ENCODE data around the gene GNB2.

GNB2 gene

DNA sequence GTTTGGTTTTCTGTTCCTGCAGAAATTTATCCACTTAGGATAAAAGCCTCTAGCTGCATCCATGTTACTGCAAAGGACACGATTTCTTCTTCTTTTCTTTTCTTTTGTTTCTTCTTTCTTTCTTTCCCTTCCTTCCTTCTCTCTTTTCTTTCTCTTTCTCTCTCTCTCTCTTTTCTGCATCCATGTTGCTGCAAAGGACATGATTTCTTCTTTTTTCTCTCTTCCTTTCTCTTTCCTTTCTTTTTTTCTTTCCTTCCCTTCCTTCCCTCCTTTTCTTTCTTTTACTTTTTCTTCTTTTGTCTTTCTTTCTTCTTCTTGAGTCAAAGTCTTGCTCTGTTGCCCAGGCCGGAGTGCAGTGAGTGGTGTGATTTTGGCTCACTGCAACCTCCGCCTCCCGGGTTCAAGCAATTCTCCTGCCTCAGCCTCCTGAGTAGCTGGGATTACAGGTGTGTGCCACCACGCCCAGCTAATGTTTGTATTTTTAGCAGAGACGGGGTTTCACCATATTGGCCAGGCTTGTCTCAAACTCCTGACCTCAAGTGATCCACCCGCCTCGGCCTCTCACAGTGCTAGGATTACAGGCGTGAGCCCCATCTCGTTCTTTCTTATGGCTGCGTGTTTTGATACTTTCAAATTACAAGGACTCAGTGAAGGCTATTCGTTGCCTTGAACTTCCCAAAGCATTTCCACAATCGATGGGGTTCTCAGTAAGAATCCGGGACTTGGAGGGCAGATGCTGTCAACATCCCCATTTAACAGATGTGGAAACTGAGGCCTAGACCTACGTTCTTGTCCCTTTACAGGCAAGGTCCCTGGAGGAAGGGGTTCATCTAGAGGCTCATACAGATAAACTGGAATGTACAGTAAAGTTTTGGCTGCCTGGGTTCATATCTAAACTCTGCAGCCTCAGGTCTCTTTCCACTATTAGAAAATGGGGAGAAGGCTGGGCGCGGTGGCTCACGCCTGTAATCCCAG is 1.9 kb upstream of the GNB2 start:
- peaks cover 11% of the 10 kb centered on the region for H3K4me1 ChIP-seq (ENCODE audit: insufficient read depth, low read length, severe bottlenecking)
- no peak overlapping the region for H3K4me2 ChIP-seq (ENCODE audit: low read length)
- no peaks in the 10 kb centered on the region for H3F3A ChIP-seq (ENCODE audit: insufficient read depth, low read length)
- no peaks in the 10 kb centered on the region for H3K9me2 ChIP-seq (ENCODE audit: low read depth, low read length)
- no peak overlapping the region for H3K9ac ChIP-seq (ENCODE audit: low read length)
- H3K27me3 ChIP-seq (ENCODE audit: insufficient read depth, low read length), result no peaks in the 10 kb centered on the region
- no peak overlapping the region for H2AFZ ChIP-seq (ENCODE audit: low read length)
- H3K9me3 ChIP-seq (ENCODE audit: low read length), result no peaks in the 10 kb centered on the region
- no peak overlapping the region for H3K27ac ChIP-seq (ENCODE audit: low read depth, low read length, poor library complexity, severe bottlenecking)
- no peaks in the 10 kb centered on the region for H4K20me1 ChIP-seq (ENCODE audit: insufficient read depth, low read length)
- TF ChIP-seq, protein P1, sequence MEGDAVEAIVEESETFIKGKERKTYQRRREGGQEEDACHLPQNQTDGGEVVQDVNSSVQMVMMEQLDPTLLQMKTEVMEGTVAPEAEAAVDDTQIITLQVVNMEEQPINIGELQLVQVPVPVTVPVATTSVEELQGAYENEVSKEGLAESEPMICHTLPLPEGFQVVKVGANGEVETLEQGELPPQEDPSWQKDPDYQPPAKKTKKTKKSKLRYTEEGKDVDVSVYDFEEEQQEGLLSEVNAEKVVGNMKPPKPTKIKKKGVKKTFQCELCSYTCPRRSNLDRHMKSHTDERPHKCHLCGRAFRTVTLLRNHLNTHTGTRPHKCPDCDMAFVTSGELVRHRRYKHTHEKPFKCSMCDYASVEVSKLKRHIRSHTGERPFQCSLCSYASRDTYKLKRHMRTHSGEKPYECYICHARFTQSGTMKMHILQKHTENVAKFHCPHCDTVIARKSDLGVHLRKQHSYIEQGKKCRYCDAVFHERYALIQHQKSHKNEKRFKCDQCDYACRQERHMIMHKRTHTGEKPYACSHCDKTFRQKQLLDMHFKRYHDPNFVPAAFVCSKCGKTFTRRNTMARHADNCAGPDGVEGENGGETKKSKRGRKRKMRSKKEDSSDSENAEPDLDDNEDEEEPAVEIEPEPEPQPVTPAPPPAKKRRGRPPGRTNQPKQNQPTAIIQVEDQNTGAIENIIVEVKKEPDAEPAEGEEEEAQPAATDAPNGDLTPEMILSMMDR (IDR thresholded peaks at IDR 0.05; ENCODE audit: low read length), result no peak
- no peak for TF ChIP-seq EZH2 (IDR thresholded peaks at IDR 0.05; ENCODE audit: borderline replicate concordance, low read length)
- peaks cover 4% of the 10 kb centered on the region for H3K36me3 ChIP-seq (ENCODE audit: insufficient read depth, low read length)
- no peak overlapping the region for H3K4me3 ChIP-seq (ENCODE audit: low read depth, low read length, poor library complexity, severe bottlenecking)
- peaks cover 6% of the 10 kb centered on the region for H3K79me2 ChIP-seq (ENCODE audit: insufficient read depth, low read length)

DNA sequence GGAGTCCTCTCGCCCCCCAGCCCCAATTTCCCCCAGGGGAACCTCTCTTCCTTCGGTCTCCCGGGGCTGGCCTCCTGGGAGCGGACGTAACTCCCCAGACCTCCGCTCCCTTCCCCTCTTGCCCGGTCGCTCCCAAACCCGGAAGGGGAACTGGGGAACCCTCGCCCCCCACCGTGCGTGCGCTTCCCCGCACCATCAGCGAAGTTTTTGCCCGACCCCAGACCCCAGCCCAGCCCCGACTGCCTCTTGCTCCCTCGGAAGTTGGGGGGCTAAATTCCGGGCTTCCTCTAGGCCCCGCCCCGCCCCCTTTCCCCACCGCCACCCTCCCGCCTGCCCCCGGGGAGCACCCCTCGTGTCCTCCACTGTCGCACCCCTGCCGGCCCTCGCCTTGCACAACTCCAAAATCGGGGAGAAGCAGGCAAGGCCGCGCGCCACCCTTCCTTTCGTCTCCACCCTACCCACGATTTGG is 436 bp downstream of the GNB2 start:
- Histone ChIP-seq H2AFZ (ENCODE audit: low read length) (no peak overlapping the region), H3K27ac (ENCODE audit: low read depth, low read length, poor library complexity, severe bottlenecking) (peak overlapping the region; percentile 65), H3K9me3 (ENCODE audit: low read length) (no peaks in the 10 kb centered on the region), H3K79me2 (ENCODE audit: insufficient read depth, low read length) (peaks cover 6% of the 10 kb centered on the region), H3K36me3 (ENCODE audit: insufficient read depth, low read length) (peaks cover 26% of the 10 kb centered on the region), H3K4me2 (ENCODE audit: low read length) (peak overlapping the region; percentile 80), H3F3A (ENCODE audit: insufficient read depth, low read length) (no peaks in the 10 kb centered on the region), H3K4me3 (ENCODE audit: low read depth, low read length, poor library complexity, severe bottlenecking) (peak overlapping the region; percentile 76), H3K9ac (ENCODE audit: low read length) (peak overlapping the region; percentile 94), H3K9me2 (ENCODE audit: low read depth, low read length) (no peaks in the 10 kb centered on the region), H3K27me3 (ENCODE audit: insufficient read depth, low read length) (no peaks in the 10 kb centered on the region), H3K4me1 (ENCODE audit: insufficient read depth, low read length, severe bottlenecking) (peaks cover 11% of the 10 kb centered on the region), H4K20me1 (ENCODE audit: insufficient read depth, low read length) (no peaks in the 10 kb centered on the region)
- TF ChIP-seq, protein P1 (IDR thresholded peaks at IDR 0.05; ENCODE audit: low read length), result no peak
- TF ChIP-seq EZH2 (IDR thresholded peaks at IDR 0.05; ENCODE audit: borderline replicate concordance, low read length), result no peak

DNA sequence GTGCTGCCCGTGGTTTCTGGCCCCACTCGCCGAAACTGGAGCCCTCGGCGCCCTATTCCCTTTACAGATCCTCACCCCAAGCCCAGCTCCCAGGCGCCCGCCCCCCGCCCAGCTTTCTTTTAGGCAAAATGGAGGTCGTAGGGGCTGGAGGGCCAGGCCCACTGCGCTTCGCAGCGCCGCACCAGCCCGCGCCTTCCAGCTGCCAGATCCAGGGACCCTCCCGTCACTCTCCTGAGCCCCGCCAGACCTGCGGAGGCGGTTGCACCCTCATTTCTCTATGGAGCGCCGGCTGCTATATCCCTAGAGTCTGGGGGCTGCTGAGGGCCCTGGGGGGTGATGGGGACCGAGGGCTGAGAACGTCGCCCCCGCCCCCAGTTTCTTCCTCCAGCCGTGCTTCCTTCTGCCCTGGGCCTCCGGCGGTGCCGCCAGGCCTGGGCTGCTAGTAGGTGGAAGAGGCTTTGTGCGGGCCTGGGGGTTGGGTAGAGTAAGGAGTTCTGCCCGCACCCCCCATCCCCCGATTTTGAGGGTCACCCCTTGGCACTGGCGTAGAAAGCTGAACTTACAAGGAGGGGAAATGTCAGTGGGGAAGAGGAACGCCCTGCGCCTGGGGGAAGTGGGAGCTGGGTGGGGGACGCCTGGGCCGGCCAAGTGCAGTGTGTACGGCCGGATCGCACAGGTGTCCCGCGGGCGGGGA is 1.0 kb downstream of the GNB2 start:
- no peaks in the 10 kb centered on the region for H4K20me1 ChIP-seq (ENCODE audit: insufficient read depth, low read length)
- H3K4me3 ChIP-seq (ENCODE audit: low read depth, low read length, poor library complexity, severe bottlenecking), result peak overlapping the region; percentile 76
- peaks cover 6% of the 10 kb centered on the region for H3K79me2 ChIP-seq (ENCODE audit: insufficient read depth, low read length)
- no peaks in the 10 kb centered on the region for H3K9me3 ChIP-seq (ENCODE audit: low read length)
- H3K9me2 ChIP-seq (ENCODE audit: low read depth, low read length), result no peaks in the 10 kb centered on the region
- no peaks in the 10 kb centered on the region for H3F3A ChIP-seq (ENCODE audit: insufficient read depth, low read length)
- H3K27ac ChIP-seq (ENCODE audit: low read depth, low read length, poor library complexity, severe bottlenecking), result peak overlapping the region; percentile 65
- no peak for TF ChIP-seq EZH2 (IDR thresholded peaks at IDR 0.05; ENCODE audit: borderline replicate concordance, low read length)
- TF ChIP-seq, protein P1 (IDR thresholded peaks at IDR 0.05; ENCODE audit: low read length), result no peak
- no peak overlapping the region for H2AFZ ChIP-seq (ENCODE audit: low read length)
- H3K4me1 ChIP-seq (ENCODE audit: insufficient read depth, low read length, severe bottlenecking), result peaks cover 11% of the 10 kb centered on the region
- no peaks in the 10 kb centered on the region for H3K27me3 ChIP-seq (ENCODE audit: insufficient read depth, low read length)
- peak overlapping the region; percentile 80 for H3K4me2 ChIP-seq (ENCODE audit: low read length)
- H3K36me3 ChIP-seq (ENCODE audit: insufficient read depth, low read length), result peaks cover 32% of the 10 kb centered on the region
- peak overlapping the region; percentile 94 for H3K9ac ChIP-seq (ENCODE audit: low read length)
